Measurements from ENCODE around the gene CHCHD4. TPM values are rescaled to one million over a fixed set of nuclear protein-coding genes. Genes with fewer than 3 reads are reported as not detected.
A peak's percentile ranks its signal among the peaks of the same experiment; 100 is the strongest.

Gene CHCHD4
- total RNA-seq, 1 donor from 2014 or later: 11.1 TPM

- no peak for DNase-seq (ENCODE audit: low spot score)
- peak overlapping the region; percentile 21 for H3K4me3 Mint-ChIP-seq (ENCODE audit: unreplicated experiment)
- no peak overlapping the region for H3K27ac Mint-ChIP-seq (ENCODE audit: unreplicated experiment)
- H3K27me3 Mint-ChIP-seq (ENCODE audit: unreplicated experiment): peaks cover 5% of the 10 kb centered on the region
- H3K36me3 Mint-ChIP-seq (ENCODE audit: low read depth, unreplicated experiment): peaks cover 65% of the 10 kb centered on the region
- H3K4me1 Mint-ChIP-seq (ENCODE audit: unreplicated experiment): no peaks in the 10 kb centered on the region
- no peak for TF ChIP-seq CTCF (IDR thresholded peaks at IDR 0.05; ENCODE audit: unreplicated experiment)
- no peaks in the 10 kb centered on the region for H3K9me3 Mint-ChIP-seq (ENCODE audit: unreplicated experiment)
Observed at GRCh38 chr3:14166877-14167603, 42.4 kb upstream of the CHCHD4 start.

DNA sequence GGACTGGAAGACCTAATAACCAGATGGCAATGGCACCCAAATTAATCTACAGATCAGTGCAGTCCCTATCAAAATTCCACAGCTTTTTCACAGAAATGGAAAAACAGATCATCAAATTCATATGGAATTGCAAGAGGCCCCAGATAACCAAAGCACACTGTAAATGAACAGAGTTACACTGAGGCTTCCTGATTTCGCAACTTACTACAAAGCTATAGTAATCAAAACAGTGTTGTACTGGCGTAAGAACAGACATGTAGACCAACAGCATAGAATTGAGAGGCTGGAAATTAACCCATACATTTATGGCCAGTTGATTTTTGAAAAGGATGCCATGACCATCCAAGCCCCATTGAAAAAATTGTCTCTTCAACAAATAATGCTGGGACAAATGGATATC lies 37.5 kb upstream of the CHCHD4 start:
- H3K4me1 Mint-ChIP-seq (ENCODE audit: unreplicated experiment): no peaks in the 10 kb centered on the region
- H3K27me3 Mint-ChIP-seq (ENCODE audit: unreplicated experiment): peaks cover 7% of the 10 kb centered on the region

DNA sequence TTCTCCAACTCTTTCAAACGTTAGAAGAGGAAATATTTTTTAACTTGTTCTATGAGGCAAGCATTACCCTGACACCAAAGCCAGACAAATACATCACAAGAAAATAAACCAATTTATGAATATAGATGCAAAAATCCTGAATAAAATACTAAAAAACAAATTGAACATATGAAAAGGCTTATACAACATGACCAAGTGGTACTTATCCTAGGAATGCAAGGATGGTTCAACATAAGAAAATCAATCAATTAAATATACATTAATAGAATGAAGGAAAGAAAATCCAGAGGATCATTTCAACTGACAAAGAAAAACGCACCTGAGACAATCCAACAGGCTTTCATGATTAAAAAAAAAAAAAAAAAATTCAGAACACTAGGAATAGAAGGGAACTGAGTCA lies 36.6 kb upstream of the CHCHD4 start:
- Mint-ChIP-seq H3K9me3 (ENCODE audit: unreplicated experiment) (no peaks in the 10 kb centered on the region), H3K27me3 (ENCODE audit: unreplicated experiment) (peaks cover 6% of the 10 kb centered on the region), H3K4me3 (ENCODE audit: unreplicated experiment) (peak overlapping the region; percentile 28)

More for the DNA sequence above, 37.5 kb upstream of the CHCHD4 start:
- DNase-seq (ENCODE audit: low spot score): no peak
- Mint-ChIP-seq H3K9me3 (ENCODE audit: unreplicated experiment) (no peaks in the 10 kb centered on the region), H3K36me3 (ENCODE audit: low read depth, unreplicated experiment) (peaks cover 82% of the 10 kb centered on the region), H3K4me3 (ENCODE audit: unreplicated experiment) (peak overlapping the region; percentile 7), H3K27ac (ENCODE audit: unreplicated experiment) (no peak overlapping the region)
- no peak for TF ChIP-seq CTCF (IDR thresholded peaks at IDR 0.05; ENCODE audit: unreplicated experiment)

GRCh38 chr3:14159426-14159825 lies 34.8 kb upstream of the CHCHD4 start:
- H3K27me3 Mint-ChIP-seq (ENCODE audit: unreplicated experiment): peaks cover 6% of the 10 kb centered on the region
- H3K4me3 Mint-ChIP-seq (ENCODE audit: unreplicated experiment): no peak overlapping the region
- H3K4me1 Mint-ChIP-seq (ENCODE audit: unreplicated experiment): no peaks in the 10 kb centered on the region
- no peak for DNase-seq (ENCODE audit: low spot score)
- peaks cover 74% of the 10 kb centered on the region for H3K36me3 Mint-ChIP-seq (ENCODE audit: low read depth, unreplicated experiment)
- H3K9me3 Mint-ChIP-seq (ENCODE audit: unreplicated experiment): no peaks in the 10 kb centered on the region
- TF ChIP-seq CTCF (IDR thresholded peaks at IDR 0.05; ENCODE audit: unreplicated experiment): no peak
- H3K27ac Mint-ChIP-seq (ENCODE audit: unreplicated experiment): no peak overlapping the region

More for the DNA sequence above, 36.6 kb upstream of the CHCHD4 start:
- Mint-ChIP-seq H3K36me3 (ENCODE audit: low read depth, unreplicated experiment) (peaks cover 82% of the 10 kb centered on the region), H3K27ac (ENCODE audit: unreplicated experiment) (no peak overlapping the region), H3K4me1 (ENCODE audit: unreplicated experiment) (no peaks in the 10 kb centered on the region)
- DNase-seq (ENCODE audit: low spot score): no peak
- no peak for TF ChIP-seq CTCF (IDR thresholded peaks at IDR 0.05; ENCODE audit: unreplicated experiment)

- Mint-ChIP-seq H3K4me1 (ENCODE audit: unreplicated experiment) (no peaks in the 10 kb centered on the region), H3K27me3 (ENCODE audit: unreplicated experiment) (peaks cover 6% of the 10 kb centered on the region), H3K36me3 (ENCODE audit: low read depth, unreplicated experiment) (peaks cover 72% of the 10 kb centered on the region), H3K9me3 (ENCODE audit: unreplicated experiment) (no peaks in the 10 kb centered on the region), H3K4me3 (ENCODE audit: unreplicated experiment) (peak overlapping the region; percentile 63), H3K27ac (ENCODE audit: unreplicated experiment) (no peak overlapping the region)
- no peak for DNase-seq (ENCODE audit: low spot score)
- no peak for TF ChIP-seq CTCF (IDR thresholded peaks at IDR 0.05; ENCODE audit: unreplicated experiment)
Observed at GRCh38 chr3:14158370-14158769, 33.7 kb upstream of the CHCHD4 start.

All from endothelial cell (in vitro differentiated cells).